ENCODE results near the gene RABGAP1L. TPM values are rescaled to one million over a fixed set of nuclear protein-coding genes. Genes with fewer than 3 reads are reported as not detected.
A peak's percentile ranks its signal among the peaks of the same experiment; 100 is the strongest.

RABGAP1L gene
- total RNA-seq, 2 donors from 2014 or later, result 51.4 to 124 TPM

DNA sequence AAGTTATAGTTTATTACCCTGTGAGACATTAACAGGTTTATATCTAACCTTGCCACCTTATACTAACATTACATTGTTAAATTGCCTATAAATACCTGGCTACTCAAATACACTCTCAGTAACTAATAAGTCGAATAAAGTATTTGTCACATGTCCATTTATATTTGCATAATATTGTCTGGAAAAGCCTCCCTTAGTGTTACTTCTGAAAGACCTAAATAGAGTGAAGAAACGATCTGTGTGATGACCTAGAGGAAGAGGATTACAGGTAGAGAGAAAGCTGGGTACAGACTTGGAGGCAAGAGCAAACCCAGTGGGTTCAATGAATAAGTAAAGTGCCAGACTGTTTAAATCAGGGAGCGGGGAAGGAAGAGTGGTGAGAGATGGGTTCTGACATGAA is 837.7 kb downstream of the RABGAP1L start:
- Histone ChIP-seq H3K4me3 (no peak overlapping the region), H3K27ac (no peak overlapping the region), H3K36me3 (replicated peaks in 1 of 2; ENCODE audit: insufficient read depth in 1 of 2, low read depth in 2 of 2) (peaks cover 0 to 2% of the 10 kb centered on the region in 2 donors), H3K27me3 (no peaks in the 10 kb centered on the region), H3K4me1 (peaks cover 25% of the 10 kb centered on the region), H3K9me3 (no peaks in the 10 kb centered on the region)
- 60 to 71% methylated on average over 3 of the region's 3 CpGs for WGBS, 2 donors
- TF ChIP-seq, protein P1, sequence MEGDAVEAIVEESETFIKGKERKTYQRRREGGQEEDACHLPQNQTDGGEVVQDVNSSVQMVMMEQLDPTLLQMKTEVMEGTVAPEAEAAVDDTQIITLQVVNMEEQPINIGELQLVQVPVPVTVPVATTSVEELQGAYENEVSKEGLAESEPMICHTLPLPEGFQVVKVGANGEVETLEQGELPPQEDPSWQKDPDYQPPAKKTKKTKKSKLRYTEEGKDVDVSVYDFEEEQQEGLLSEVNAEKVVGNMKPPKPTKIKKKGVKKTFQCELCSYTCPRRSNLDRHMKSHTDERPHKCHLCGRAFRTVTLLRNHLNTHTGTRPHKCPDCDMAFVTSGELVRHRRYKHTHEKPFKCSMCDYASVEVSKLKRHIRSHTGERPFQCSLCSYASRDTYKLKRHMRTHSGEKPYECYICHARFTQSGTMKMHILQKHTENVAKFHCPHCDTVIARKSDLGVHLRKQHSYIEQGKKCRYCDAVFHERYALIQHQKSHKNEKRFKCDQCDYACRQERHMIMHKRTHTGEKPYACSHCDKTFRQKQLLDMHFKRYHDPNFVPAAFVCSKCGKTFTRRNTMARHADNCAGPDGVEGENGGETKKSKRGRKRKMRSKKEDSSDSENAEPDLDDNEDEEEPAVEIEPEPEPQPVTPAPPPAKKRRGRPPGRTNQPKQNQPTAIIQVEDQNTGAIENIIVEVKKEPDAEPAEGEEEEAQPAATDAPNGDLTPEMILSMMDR (IDR thresholded peaks at IDR 0.05), result no peak
- no peak for TF ChIP-seq POLR2A (IDR thresholded peaks at IDR 0.05)
- ATAC-seq (no peak), DNase-seq (no peak)
- intact Hi-C loops (cut with DNase I), result no loop called here

DNA sequence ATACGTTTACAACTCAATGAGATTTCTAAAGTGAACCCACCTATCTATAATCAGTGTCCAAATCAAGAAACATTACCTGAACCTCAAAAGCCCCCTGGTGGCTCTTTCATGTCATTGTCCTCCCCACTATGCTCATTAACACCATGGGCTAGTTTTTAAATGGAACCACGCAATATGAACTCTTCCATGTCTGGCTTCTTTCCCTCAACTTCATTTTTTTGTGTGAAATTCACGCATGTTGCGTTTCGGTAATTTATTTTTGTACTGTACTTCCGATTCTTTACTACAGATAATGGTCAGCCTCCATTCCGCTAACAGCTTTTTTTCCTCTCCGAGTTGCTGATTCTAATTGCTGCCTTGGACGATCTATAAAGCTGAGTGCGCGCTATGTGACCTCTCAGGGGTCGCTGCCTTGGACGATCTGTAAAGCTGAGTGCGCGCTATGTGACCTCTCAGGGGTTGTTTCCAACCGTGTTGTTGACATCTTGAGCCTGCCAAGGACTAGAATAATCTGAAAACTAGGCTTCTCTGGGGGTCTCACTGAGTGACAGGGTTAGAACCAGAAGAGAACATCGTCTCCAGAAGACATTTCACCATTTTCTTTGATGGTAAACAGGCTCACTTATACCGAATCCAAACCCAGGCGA is 839.4 kb downstream of the RABGAP1L start:
- DNase-seq (peak; percentile 38 to 67 (median 56)), ATAC-seq (peak; percentile 17)
- TF ChIP-seq POLR2A (IDR thresholded peaks at IDR 0.05), result no peak
- TF ChIP-seq, protein P1 (IDR thresholded peaks at IDR 0.05), result peak; percentile 59 to 93 (median 84)
- Histone ChIP-seq H3K27ac (peak overlapping the region; percentile 96 to 99 (median 96)), H3K4me3 (peak overlapping the region in 1 of 2 donors; percentile 26), H3K36me3 (replicated peaks in 1 of 2; ENCODE audit: insufficient read depth in 1 of 2, low read depth in 2 of 2) (peaks cover 0 to 2% of the 10 kb centered on the region in 2 donors), H3K4me1 (peaks cover 38% of the 10 kb centered on the region), H3K27me3 (no peaks in the 10 kb centered on the region), H3K9me3 (no peaks in the 10 kb centered on the region)
- 7 to 8% methylated on average over 19 of the region's 19 CpGs for WGBS, 2 donors
- intact Hi-C loops (cut with DNase I), result no loop called here

DNA sequence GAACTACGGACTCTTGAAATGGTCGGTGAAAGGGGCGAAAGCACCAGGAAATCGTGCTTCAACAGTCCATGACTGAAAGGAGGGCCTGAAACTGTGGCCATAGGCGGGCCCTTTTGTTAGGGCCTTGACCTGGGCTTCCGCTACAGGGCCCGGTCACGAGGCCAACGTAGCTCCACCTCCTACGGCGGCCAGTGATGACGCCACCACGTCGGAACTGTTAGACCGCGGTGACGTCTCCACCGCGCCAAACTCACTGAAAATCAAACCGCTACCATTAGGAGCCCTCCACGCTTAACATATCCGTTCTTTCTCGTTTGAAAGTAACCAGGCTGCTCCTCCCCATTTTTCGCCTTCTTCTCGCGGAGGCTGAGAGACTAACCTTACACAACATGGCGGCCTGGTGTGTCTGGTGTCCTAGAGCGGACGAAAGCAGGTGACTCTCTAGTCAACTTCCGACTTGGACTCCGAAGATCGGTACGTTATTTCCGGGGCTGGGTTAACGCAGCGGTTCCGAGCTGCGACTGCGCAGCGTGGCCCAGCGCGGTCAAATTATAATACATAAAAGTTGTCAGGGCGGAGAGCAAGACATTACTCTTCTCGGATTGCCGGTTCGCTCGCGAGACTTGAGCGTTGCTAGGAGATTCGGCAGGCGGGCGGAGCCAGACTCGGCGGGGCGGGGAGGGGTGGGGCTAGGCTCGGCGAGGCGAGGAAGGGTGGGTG is 840.1 kb downstream of the RABGAP1L start:
- WGBS, 2 donors, result 0% methylated on average over 29 to 50 of the region's 58 CpGs
- H3K36me3 ChIP-seq (replicated peaks in 1 of 2; ENCODE audit: insufficient read depth in 1 of 2, low read depth in 2 of 2), result no peaks in the 10 kb centered on the region
- peak overlapping the region; percentile 96 to 99 (median 96) for H3K27ac ChIP-seq
- H3K4me1 ChIP-seq, result peaks cover 41% of the 10 kb centered on the region
- ATAC-seq (peak; percentile 91), DNase-seq (peak; percentile 98 to 99 (median 98))
- H3K4me3 ChIP-seq, result peak overlapping the region; percentile 47 to 75
- no peaks in the 10 kb centered on the region for H3K9me3 ChIP-seq
- intact Hi-C loops (cut with DNase I), result no loop called here
- TF ChIP-seq POLR2A (IDR thresholded peaks at IDR 0.05), result peak; percentile 87 to 99 (median 97)
- TF ChIP-seq, protein P1 (IDR thresholded peaks at IDR 0.05), result peak in 1 of 7 experiments; percentile 7
- no peaks in the 10 kb centered on the region for H3K27me3 ChIP-seq

DNA sequence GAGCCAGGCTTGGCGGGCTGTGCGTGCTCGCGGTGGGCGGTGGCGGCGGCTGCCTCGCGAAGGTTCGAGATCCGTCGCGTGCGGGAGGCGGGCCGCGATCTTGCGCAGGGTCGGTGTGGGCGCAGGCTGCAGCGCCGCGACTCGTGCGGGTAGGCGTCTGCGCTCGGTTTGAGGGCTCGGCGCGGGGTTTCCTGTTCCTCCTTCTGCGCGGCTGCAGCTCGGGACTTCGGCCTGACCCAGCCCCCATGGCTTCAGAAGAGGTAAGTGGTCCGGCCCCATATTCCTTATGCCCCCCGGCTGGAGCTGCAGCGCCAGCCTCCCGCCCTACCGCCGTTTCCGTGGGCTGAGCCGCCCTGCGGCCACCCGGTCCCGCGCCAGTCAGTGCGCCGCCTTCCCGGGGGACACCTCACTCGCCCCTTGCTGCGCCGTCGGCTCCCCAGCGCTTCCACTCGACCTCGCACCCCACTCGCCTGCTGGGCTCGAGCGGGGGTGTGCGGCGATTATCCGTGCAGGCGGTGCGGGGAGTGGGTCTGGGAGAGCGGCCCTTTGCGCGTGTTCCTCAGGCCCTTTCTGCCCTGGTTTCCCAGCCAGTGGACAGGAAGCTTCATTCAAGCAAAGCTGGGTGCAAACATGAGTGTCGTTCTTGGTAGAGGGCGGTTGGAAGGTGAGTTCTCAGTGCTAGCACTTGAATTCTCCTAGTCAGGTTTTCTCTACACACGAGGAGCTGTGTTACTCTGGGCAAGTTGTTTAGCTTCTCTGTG is 840.8 kb downstream of the RABGAP1L start, which contains the start of gene CACYBP:
CACYBP (plus strand) TSS at position 12 of the 761 bp plus-strand sequence; CDS start at position 246, 234 bp downstream.
- Histone ChIP-seq H3K4me1 (peaks cover 41% of the 10 kb centered on the region), H3K27ac (peak within 1 kb of the TSS; percentile 96 to 99 (median 96)), H3K4me3 (peak within 1 kb of the TSS; percentile 47 to 75), H3K9me3 (no peaks in the 10 kb centered on the region), H3K27me3 (no peaks in the 10 kb centered on the region), H3K36me3 (replicated peaks in 1 of 2; ENCODE audit: insufficient read depth in 1 of 2, low read depth in 2 of 2) (no peaks in the 10 kb centered on the region)
- DNase-seq, result peak in 2 of 4 donors; percentile 40 to 49
- 0 to 1% methylated on average over 31 to 71 of the region's 71 CpGs for WGBS, 2 donors
- peak in 1 of 3 donors; percentile 6 for TF ChIP-seq POLR2A (IDR thresholded peaks at IDR 0.05)
- TF ChIP-seq, protein P1 (IDR thresholded peaks at IDR 0.05), result peak in 3 of 7 experiments; percentile 3 to 11 (median 10)
- ATAC-seq, result peak; percentile 1
- intact Hi-C loops (cut with DNase I), result no loop called here

Data from body of pancreas (tissue), 4 donors.